Measurements from ENCODE around the gene H2BK1.

The H2BK1 gene

GRCh38 chr7:151205730-151206129 is 4.6 kb downstream of the H2BK1 start:
- DNase-seq (ENCODE audit: low read depth in 2 of 2, low spot score in 1 of 2), result no peak

- no peak for DNase-seq (ENCODE audit: low read depth in 2 of 2, low spot score in 1 of 2)
Measured at GRCh38 chr7:151204383-151205032, 5.8 kb downstream of the H2BK1 start.

GRCh38 chr7:151202836-151203235 is 7.5 kb downstream of the H2BK1 start:
- DNase-seq (ENCODE audit: low read depth in 2 of 2, low spot score in 1 of 2), result no peak

- DNase-seq (ENCODE audit: low read depth in 2 of 2, low spot score in 1 of 2), result no peak
Measured at GRCh38 chr7:151201751-151202150, 8.5 kb downstream of the H2BK1 start.

GRCh38 chr7:151201344-151201743 is 8.9 kb downstream of the H2BK1 start:
- no peak for DNase-seq (ENCODE audit: low read depth in 2 of 2, low spot score in 1 of 2)

- no peak for DNase-seq (ENCODE audit: low read depth in 2 of 2, low spot score in 1 of 2)
Measured at GRCh38 chr7:151198945-151199848, 11.1 kb downstream of the H2BK1 start.

- DNase-seq (ENCODE audit: low read depth in 2 of 2, low spot score in 1 of 2), result no peak
Measured at GRCh38 chr7:151197932-151198331, 12.4 kb downstream of the H2BK1 start.

GRCh38 chr7:151195616-151196450 is 14.5 kb downstream of the H2BK1 start:
- DNase-seq (ENCODE audit: low read depth in 2 of 2, low spot score in 1 of 2), result no peak

GRCh38 chr7:151194188-151194587 is 16.1 kb downstream of the H2BK1 start:
- no peak for DNase-seq (ENCODE audit: low read depth in 2 of 2, low spot score in 1 of 2)

- no peak for DNase-seq (ENCODE audit: low read depth in 2 of 2, low spot score in 1 of 2)
Measured at GRCh38 chr7:151193203-151193978, 16.9 kb downstream of the H2BK1 start.

- DNase-seq (ENCODE audit: low read depth in 2 of 2, low spot score in 1 of 2), result no peak
Measured at GRCh38 chr7:151192002-151192539, 18.2 kb downstream of the H2BK1 start.

GRCh38 chr7:151191544-151191943 is 18.7 kb downstream of the H2BK1 start:
- DNase-seq (ENCODE audit: low read depth in 2 of 2, low spot score in 1 of 2), result no peak

- DNase-seq (ENCODE audit: low read depth in 2 of 2, low spot score in 1 of 2), result no peak
Measured at GRCh38 chr7:151189038-151189437, 21.2 kb downstream of the H2BK1 start.

GRCh38 chr7:151188252-151188542 is 22.1 kb downstream of the H2BK1 start:
- no peak for DNase-seq (ENCODE audit: low read depth in 2 of 2, low spot score in 1 of 2)

- DNase-seq (ENCODE audit: low read depth in 2 of 2, low spot score in 1 of 2), result no peak
Measured at GRCh38 chr7:151187409-151188251, 22.7 kb downstream of the H2BK1 start.

GRCh38 chr7:151186640-151187408 is 23.5 kb downstream of the H2BK1 start, which contains the start of gene ASB10:
TSS of gene ASB10 (minus strand) at chr7:151187250. CDS start at chr7:151187130, 120 bp downstream.
- no peak for DNase-seq (ENCODE audit: low read depth in 2 of 2, low spot score in 1 of 2)

- no peak for DNase-seq (ENCODE audit: low read depth in 2 of 2, low spot score in 1 of 2)
Measured at GRCh38 chr7:151185762-151186639, 24.3 kb downstream of the H2BK1 start.

GRCh38 chr7:151181011-151181431 is 29.3 kb downstream of the H2BK1 start:
- no peak for DNase-seq (ENCODE audit: low read depth in 2 of 2, low spot score in 1 of 2)
